HG03571 (cell line): ENCODE measurements around the gene TACO1.
A peak's percentile ranks its signal among the peaks of the same experiment; 100 is the strongest.

ENCODE experiments used
- ATAC-seq: cut with Tn5 transposase; IDR thresholded peaks from one replicate; pipeline ENCODE4 v1.9.1; 2021; ENCODE audit not compliant: unreplicated experiment

Gene TACO1

GRCh38 chr17:63600569-63601438, at the start of gene TACO1:
Gene TACO1, plus strand, starts transcription at chr17:63600895. Its CDS starts 189 bp downstream, at chr17:63601084.
- ATAC-seq, result peak; percentile 94

- ATAC-seq, result no peak
Observed at GRCh38 chr17:63552211-63552610, 48.5 kb upstream of the TACO1 start.

- ATAC-seq, result no peak
Observed at GRCh38 chr17:63555500-63556156, 45.1 kb upstream of the TACO1 start.

- no peak for ATAC-seq
Observed at GRCh38 chr17:63557416-63557815, 43.3 kb upstream of the TACO1 start.

- ATAC-seq, result no peak
Observed at GRCh38 chr17:63558441-63558840, 42.3 kb upstream of the TACO1 start.

- no peak for ATAC-seq
Observed at GRCh38 chr17:63561819-63562218, 38.9 kb upstream of the TACO1 start.

GRCh38 chr17:63563339-63563738, 37.4 kb upstream of the TACO1 start:
- ATAC-seq, result no peak

- ATAC-seq, result no peak
Observed at GRCh38 chr17:63564562-63564961, 36.1 kb upstream of the TACO1 start.

GRCh38 chr17:63567229-63567628, 33.5 kb upstream of the TACO1 start:
- ATAC-seq, result no peak

GRCh38 chr17:63568563-63568962, 32.1 kb upstream of the TACO1 start:
- no peak for ATAC-seq

GRCh38 chr17:63571632-63572310, 28.9 kb upstream of the TACO1 start:
- no peak for ATAC-seq

GRCh38 chr17:63573634-63574033, 27.1 kb upstream of the TACO1 start:
- no peak for ATAC-seq

- no peak for ATAC-seq
Observed at GRCh38 chr17:63578027-63578768, 22.5 kb upstream of the TACO1 start.

- ATAC-seq, result no peak
Observed at GRCh38 chr17:63578769-63579111, 22.0 kb upstream of the TACO1 start.

- ATAC-seq, result no peak
Observed at GRCh38 chr17:63579633-63580032, 21.1 kb upstream of the TACO1 start.

GRCh38 chr17:63587770-63588169, 12.9 kb upstream of the TACO1 start:
- no peak for ATAC-seq

- ATAC-seq, result no peak
Observed at GRCh38 chr17:63588797-63589196, 11.9 kb upstream of the TACO1 start.

- ATAC-seq, result no peak
Observed at GRCh38 chr17:63589646-63590045, 11.0 kb upstream of the TACO1 start.

- ATAC-seq, result no peak
Observed at GRCh38 chr17:63592797-63593196, 7.9 kb upstream of the TACO1 start.

- ATAC-seq, result no peak
Observed at GRCh38 chr17:63595132-63595531, 5.6 kb upstream of the TACO1 start.
